NCI-H510A treated with DMSO at 0.1 percent for 48 hours (cell line): ENCODE results near the gene CALU.

Experiments
- DNase-seq: peaks from one replicate; lab custom pipeline; 2025; lab: John Stamatoyannopoulos, UW

Gene CALU

GRCh38 chr7:128739048-128739962 is at the start of gene CALU:
CALU (plus strand) TSS chr7:128739359; CDS start chr7:128748584, 9,225 bp downstream.
- DNase-seq, result peak; percentile 80

GRCh38 chr7:128691227-128691626 is 47.9 kb upstream of the CALU start:
- DNase-seq, result no peak

- DNase-seq, result no peak
These were observed 46.4 kb upstream of the CALU start for GRCh38 chr7:128692623-128693270.

- DNase-seq, result no peak
These were observed 45.7 kb upstream of the CALU start for GRCh38 chr7:128693373-128694015.

GRCh38 chr7:128694738-128695137 is 44.4 kb upstream of the CALU start:
- DNase-seq, result no peak

- DNase-seq, result no peak
These were observed 41.8 kb upstream of the CALU start for GRCh38 chr7:128697302-128697905.

GRCh38 chr7:128699196-128699712 is 39.9 kb upstream of the CALU start:
- DNase-seq, result no peak

GRCh38 chr7:128699895-128700294 is 39.3 kb upstream of the CALU start:
- no peak for DNase-seq

- DNase-seq, result no peak
These were observed 37.9 kb upstream of the CALU start for GRCh38 chr7:128701062-128701785.

- no peak for DNase-seq
These were observed 35.4 kb upstream of the CALU start for GRCh38 chr7:128703609-128704241.

GRCh38 chr7:128705891-128706333 is 33.2 kb upstream of the CALU start:
- no peak for DNase-seq

- no peak for DNase-seq
These were observed 31.4 kb upstream of the CALU start for GRCh38 chr7:128707752-128708151.

- no peak for DNase-seq
These were observed 30.9 kb upstream of the CALU start for GRCh38 chr7:128708235-128708634.

GRCh38 chr7:128708824-128709223 is 30.3 kb upstream of the CALU start:
- no peak for DNase-seq

GRCh38 chr7:128710481-128710880 is 28.7 kb upstream of the CALU start:
- no peak for DNase-seq

- no peak for DNase-seq
These were observed 25.4 kb upstream of the CALU start for GRCh38 chr7:128713794-128714193.

- no peak for DNase-seq
These were observed 24.3 kb upstream of the CALU start for GRCh38 chr7:128714701-128715495.

- no peak for DNase-seq
These were observed 20.1 kb upstream of the CALU start for GRCh38 chr7:128718967-128719642.

GRCh38 chr7:128721376-128721775 is 17.8 kb upstream of the CALU start:
- no peak for DNase-seq
